Measurements from ENCODE around the gene PLVAP.

PLVAP gene

DNA sequence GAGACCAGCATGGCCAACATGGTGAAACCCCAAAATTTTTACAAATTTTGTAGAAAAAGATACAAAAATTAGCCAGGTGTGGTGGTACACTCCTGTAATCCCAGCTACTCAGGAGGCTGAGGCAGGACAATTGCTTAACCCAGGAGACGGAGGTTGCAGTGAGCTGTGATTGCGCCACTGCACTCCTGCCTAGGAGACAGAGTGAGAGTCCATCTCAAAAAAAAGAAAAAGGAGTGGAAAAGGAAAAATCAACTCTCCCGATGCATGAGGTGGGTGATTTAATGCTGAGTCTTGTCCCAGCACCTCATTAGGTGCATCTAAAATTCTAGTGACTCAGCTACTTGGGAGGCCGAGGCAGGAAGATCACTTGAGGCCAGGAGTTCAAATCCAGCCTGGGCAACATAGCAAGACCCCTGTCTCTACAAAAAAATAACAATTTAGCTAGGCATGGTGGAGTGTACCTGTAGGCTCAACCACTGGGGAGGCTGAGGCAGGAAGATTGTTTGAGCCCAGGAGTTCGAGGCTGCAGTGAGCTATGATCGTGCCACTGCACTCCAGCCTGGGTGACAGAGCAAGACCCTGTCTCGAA is 20.0 kb downstream of the PLVAP start:
- no peak for DNase-seq

DNA sequence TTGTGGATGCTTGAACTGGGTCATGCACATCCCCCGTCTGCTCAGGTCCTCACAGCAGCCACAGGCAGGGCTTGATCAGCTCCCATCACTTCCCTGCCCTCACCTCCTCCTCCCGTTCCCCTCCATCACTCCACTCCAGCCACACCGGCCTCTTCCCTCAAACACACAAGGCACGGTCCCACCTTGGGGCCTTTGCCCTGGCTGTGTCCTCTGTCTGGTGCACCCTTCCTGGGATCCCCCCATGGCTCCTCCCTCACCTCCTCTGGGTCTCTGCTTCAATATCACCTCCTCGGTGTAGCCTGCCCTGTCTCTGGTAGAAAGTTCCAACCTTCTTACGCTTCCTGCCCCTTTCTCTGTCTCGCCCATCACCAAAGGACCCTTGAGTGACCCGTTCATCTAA is 23.8 kb downstream of the PLVAP start:
- DNase-seq = no peak

DNA sequence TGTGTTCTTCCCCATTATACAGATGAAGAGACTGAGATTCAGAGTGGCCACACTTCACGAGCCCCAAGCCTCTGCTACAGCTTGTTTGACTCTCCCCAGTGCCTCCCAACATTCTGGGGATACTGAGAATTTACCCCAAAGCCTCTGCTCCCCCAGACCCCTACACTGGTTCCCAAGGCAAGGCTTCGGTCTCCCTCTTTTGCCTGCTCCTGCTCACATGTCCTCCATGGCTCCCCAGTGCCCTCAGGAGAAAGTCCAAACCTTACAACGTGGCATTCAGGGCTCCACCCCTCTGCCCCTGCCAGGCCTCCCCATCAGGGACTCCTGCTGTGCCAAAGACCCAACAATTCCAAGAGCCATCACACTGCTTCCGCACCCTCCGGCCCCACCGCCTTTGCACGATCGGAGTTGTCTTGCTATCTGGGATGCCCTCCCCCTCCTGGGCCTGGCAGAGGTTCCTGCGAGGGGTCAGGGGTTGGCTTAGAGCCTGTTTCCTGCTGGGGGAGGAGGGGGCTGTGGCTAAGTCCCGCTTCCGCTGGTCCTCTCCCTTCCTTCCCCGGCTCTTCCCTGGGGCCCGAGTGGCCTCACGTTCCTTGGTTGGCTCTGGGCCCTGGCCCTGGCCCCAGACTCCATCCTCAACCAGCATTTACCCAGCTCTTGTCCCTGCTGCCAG is 24.4 kb downstream of the PLVAP start:
- no peak for DNase-seq

DNA sequence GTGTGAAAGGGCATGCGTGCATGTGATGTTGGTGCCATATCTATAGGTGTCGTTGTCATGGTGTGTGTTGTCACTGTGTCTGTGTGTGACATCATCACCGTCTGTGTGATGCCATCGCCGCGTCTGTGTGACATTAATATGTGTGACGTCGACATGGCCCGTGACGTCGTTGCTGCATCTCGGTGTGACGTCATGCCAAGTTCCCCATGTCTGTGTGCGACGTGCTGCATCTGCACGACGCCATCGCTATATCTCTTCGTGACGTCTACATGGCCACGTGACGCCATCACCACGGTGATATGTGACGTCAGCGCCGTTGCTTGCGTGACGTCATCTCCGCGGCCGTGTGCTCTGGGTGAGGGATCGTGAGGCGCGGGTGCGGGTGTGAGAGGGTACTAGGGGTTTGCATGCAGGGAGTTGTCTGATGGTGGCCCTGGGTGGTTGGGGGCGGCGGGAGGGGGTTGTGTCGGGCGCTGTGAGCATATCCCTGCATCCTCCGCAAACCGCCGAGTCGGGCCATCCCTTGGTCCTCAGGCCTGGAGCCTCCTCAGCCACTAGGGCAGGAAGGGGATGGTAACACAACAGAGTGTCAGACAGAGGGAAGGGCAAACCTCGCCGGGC is 25.2 kb downstream of the PLVAP start:
- no peak for DNase-seq

DNA sequence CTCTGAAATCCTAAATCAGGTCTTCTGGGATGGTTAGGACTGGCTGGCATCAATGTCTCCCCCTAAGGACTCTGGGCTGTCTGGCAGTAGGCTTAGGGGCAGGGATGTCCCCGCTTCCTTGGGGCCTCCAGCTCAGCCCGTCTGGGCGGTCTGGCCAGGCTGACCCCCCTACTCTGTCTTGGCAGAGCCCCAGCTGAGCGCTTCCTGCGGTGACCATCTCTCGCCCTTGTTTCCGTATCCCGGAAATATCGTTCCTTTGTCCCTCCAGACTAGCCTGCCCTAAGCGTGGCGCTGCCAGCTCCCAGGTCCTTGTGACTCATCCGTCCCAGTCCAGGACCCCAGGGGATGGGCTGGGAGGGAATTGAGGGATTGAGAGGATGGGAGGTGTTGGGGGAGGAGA is 28.4 kb downstream of the PLVAP start:
- DNase-seq = no peak

DNA sequence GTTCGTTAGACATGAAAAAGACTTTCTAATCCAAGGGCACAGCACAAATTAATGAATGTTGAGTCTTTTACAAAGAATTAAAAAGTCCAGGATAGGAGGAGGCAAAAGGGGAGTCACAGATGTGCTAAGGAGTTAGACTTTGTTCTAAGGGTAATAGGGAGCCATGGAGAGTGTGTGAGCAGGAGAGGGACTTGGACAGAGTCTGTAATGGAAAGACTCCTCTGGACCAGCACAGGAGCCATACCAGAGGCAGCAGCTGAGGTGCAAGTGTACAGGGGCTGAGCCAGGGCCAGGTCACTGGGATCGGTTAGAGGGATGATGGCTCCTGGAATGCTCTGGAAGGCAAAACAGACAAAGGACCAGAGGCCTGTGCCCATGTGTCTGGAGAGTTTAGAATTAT is 29.3 kb downstream of the PLVAP start:
- DNase-seq = no peak

DNA sequence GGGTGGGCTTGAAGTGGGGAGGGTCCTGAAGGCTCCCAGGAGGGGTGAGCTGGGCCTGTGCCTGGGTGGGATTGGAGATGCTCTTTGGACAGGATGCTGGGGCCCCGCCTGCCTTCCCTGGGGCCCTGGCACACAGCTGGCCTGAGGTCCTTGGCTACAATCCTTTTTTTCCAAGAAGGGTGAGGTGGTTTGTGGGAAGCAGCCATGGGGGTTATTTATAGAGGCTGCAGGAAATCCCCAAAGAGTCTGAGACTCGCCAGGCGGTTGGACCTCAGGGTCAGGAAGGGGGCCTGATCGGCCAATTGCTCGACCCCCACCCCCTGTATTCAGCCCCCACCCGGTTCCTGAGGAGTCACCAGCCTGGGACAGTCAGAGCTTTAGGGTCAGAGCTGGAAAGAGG is 29.8 kb downstream of the PLVAP start:
- DNase-seq = no peak

DNA sequence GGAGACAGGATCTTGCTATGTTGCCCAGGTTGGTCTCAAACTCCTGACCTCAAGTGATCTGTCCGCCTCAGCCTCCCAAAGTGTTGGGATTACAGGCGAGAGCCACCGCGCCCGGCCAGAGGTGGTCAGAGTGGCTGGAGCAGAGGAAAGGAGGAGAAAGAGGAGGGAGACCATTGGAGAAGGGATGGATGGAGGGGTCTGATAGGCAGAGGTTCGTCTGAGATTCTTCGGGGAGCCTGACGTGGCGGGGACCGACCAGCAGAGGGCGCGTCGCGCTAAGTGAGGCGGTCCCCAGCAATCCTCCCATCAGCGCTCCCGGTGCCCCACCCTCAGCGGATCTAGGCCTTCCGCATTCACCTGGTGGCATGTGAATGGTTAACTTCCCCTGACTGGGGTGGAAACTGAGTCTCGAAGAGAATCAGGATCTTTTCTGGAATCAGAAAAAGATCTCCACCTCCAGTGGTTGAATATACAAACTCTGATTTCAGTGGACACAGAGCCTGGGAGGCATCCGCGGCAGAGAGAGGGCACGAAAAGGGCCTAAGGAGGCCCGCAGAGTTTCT is 31.0 kb downstream of the PLVAP start:
- peak; percentile 75 to 77 for DNase-seq

DNA sequence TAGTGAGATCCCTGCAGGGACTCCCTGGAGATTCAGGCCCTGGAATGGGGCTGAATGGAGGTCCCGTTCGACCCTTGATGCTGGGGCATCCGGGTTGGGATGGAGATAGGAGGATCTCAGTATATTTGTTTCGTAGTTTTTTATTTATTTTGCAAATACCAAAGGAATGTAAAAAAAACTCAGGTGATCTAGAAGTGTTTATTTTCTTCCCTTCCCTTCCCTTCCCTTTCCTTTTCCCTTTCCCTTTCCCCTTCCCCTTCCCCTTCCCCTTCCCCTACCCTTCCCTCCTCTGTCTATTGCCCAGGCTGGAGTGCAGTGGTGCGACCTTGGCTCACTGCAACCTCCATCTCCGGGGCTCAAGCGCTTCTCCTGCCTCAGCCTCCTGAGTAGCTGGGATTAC is 35.3 kb downstream of the PLVAP start:
- no peak for DNase-seq

DNA sequence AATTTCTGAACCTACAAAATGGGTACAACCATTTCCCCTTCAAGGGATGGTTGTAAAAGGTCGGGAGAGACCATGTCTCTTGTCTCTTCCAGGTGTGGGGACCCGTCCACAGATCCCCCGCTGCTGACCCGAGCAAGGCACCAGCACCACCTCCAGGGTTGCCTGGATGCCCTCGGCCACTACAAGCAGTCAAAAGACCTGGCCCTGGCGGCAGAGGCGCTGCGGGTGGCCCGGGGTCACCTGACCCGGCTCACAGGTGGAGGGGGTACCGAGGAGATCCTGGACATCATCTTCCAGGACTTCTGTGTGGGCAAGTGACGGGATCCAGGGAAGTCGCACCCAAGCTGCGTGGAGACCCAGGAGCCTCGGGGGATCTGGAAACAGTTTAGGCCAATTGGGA is 35.8 kb downstream of the PLVAP start:
- DNase-seq = no peak

DNA sequence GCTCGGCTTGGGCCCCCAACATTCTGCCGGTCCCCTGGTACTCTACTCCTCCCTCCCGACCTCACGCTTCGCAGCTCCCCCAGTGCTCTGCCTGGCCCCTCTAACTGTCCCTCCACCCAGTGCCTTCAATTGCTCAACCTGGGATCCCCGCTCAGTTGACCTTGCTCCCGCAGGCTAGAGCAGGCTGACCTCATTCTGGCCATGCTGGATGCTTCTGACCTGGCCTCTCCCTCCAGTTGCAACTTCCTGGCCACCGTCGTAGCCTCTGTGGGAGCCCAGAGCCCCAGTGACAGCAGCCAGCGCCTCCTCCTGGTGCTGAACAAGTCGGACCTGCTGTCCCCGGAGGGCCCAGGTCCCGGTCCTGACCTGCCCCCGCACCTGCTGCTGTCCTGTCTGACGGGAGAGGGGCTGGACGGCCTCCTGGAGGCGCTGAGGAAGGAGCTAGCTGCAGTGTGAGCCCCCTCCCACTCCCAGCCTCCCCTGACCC is 36.2 kb downstream of the PLVAP start:
- DNase-seq = no peak

DNA sequence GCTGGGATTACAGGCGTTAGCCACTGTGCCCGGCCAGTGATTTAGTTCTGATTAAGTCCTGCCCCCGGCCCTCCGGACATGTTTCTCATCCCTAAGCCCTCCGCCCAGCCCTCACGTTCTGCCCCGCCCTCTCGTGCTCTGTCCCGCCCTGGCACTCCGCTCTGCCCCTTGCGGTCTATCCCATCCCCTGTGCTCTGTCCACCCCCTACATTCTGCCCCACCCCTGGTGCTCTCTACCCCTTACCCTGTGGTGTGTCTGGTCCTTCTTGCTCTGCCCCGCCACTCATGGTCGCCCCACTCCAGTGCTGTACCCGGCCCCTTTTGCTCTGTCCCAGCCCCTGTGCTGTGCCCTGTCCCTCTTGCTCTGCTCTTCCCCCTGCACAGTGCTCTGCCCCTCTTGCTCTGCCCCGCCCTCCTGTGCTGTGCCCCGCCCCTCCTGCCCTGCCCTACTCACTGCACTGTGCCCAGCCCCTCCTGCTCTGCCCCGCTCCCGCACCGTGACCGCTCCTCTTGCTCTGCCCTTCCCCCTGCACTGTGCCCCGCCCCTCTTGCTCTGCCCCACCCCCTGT is 36.8 kb downstream of the PLVAP start:
- no peak for DNase-seq

DNA sequence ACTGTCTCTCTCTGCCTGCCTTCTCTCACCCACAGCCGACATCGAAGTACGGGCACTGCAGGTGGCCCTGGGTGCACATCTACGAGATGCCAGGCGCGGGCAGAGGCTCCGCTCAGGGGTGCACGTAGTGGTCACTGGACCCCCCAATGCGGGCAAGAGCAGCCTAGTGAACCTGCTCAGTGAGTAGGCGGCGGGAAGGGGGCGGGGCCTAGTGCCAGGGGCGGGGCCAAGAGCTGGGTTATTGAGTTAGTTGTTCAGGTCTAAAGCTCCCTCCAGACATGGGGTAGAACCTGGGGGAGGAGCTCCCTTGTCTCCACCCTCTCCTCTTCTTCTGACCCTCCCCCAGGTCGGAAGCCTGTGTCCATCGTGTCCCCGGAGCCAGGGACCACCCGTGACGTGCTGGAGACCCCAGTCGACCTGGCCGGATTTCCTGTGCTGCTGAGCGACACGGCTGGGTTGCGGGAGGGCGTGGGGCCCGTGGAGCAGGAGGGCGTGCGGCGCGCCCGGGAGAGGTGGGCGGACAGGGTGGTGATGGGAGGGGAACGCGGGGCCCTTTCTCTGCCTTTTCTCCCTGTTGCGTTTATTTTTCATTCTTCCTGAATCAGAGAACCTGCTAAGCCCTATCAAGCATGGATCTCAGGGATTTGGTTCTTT is 37.9 kb downstream of the PLVAP start:
- peak; percentile 16 to 39 for DNase-seq

DNA sequence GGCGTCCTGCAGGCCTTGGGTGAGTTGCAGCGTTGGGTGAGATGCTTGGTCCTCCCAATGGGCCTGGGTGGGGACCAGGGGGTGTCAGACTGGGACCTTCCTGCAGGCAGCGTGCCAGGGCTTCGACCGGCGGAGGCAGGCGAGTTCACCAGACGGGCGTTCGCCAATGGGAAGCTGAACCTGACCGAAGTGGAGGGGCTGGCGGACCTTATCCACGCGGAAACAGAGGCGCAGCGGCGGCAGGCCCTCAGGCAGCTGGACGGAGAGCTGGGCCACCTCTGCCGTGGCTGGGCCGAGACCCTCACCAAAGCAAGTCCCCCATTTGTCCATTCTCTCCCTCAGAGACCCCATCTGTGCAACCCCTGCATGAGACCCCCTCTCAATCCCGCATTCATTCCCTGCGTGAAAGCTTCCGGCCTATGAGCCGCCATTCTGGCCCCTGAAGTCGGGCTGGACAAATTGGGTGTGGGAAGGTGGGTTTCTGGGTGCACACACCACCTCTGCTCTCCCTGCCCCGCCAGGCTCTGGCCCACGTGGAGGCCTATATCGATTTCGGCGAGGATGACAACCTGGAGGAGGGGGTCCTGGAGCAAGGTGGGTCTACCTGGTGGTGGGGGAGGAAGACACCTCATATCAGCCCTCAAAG is 38.6 kb downstream of the PLVAP start:
- DNase-seq = no peak

DNA sequence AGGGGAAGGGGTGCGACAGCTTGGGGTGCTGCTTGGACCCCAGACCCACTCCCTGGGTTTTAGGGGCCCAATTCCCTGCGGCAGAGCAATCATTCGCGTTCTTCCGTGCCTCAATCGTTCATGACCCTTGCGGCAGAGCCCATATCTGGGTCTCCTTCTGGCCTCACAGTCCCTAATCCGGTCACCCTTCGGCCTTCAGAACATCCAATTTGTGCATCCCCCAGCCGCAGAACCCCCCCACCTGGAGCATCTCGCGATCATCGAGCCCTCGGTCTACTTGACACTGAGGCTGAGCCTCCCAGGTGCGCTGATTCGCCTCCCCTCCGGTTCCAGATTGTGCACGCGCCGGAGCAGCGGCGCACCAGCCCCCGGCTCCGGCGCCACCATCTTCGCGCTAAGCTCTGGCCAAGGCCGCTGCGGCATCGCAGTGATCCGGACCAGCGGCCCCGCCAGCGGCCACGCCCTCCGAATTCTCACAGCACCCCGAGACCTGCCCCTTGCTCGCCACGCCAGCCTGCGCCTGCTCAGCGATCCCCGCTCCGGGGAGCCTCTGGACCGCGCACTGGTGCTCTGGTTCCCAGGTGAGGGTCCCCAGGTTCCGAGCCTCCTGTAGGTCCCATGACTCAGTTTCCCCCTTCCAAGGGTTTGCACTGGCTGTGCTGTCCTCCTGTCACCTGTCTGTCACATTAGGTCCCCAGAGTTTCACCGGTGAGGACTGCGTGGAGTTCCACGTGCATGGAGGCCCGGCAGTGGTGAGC is 39.3 kb downstream of the PLVAP start:
- DNase-seq = peak in 1 of 2 donors; percentile 19

DNA sequence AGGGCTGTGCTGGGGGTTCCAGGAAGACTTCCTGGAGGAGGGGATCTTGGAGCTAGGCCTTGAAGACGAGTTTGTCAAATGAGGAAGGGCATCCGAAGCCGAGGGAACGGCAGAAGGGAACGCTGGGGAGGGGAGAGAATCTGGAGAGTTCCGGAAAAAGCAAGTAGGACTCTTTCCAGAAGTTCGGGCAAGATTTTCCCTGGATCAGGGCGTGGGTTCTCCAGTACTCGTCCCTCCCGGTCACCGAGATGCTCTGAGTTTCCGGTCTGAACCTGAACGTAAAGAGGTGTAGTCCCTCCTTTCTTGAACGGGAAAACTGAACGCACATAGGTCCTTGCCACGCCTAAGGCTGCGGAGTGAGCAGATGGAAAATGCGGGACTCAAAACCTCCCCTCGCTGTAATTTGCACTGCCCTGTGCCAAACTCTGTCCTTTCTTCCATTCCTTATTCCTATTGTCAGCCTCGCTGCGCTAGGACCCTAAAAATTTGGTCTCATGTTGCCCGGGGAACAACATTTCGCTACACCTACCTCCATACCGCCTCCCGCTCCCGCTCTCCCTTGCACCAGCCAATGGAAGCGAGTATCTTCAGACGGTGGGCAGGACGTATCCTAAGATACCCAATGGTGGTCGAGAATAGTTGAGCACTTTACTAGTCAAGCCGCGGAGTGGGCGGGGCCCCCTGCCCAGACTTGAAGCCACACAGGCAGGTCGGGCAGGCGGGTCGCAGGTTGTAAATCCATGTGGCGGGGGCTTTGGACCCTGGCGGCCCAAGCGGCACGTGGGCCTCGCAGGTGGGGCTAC is 40.1 kb downstream of the PLVAP start, which contains the start of gene GTPBP3:
Gene GTPBP3 (plus strand): TSS at position 682 of the 803 bp plus-strand sequence. CDS start 59 bp downstream, at position 741.
- peak; percentile 97 to 98 for DNase-seq

DNA sequence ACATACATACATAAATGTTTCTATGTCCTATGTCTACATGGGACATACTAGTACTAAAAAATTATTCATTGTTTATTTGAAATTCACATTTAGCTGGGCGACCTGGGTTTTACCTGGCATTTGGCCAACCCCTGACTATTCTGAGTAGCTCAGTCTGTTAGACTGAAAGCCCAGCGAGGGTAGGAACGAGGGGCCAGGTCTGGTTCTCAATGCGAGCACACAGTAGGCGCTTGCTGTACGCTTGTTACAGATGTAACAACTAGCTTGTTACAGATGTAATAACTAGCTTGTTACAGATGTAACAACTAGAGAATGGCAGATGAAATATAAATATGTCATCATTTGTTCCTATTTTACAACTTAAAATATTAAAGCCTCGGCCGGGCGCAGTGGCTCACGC is 41.6 kb downstream of the PLVAP start:
- no peak for DNase-seq

DNA sequence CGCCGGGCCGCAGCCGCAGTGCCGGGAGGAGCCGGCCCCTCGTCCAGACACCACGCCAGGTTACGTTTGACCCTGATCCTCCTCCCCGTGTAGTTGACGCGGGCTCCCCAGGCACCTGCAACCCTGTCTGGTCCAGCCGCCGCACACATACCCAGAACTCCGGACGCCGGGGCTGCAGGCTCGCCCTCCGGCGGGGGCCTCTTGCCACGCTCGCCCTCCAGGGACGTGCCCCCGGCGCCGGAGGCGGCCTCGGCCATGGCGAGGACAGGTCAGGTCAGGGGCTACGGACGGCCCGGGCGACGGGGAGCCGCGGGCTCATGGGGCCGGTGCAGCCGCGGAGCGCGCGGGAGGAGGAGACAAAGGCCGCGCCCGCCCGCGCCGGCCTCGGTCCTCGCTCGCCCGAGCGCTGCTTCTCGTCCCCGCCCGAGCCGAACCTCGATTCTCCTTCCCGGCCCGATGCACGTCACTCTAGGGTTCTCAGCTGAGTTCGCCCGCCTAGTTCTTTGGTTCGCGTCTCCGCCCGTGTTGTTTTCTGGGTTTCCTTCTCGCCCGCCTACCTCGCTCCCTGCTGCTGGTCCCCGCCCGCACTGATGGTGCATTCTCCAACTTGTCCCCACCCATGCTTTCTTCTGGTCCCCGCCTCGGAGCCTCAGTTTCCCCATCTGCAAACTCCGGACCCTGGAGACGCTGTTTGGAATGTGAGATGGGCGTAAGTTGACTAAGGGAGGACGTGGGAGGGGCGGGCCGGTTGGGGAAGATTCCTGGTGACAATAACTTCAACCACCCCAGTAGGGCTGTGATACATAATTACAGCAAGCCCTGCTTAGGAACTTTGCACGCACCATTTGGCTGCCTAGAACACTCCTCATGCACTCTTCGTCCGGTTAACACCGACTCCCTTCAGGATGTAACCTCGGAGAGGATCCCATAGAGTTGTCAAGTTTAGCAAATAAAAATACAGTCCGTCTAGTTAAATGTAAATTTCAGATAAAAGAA is 42.4 kb downstream of the PLVAP start, which contains the start of gene ANO8:
Gene ANO8 (minus strand): TSS at position 442 of the 996 bp plus-strand sequence. CDS start 185 bp downstream, at position 257.
- peak; percentile 95 to 98 for DNase-seq
